Melanocyte of skin (primary cell): ENCODE data around the gene FBXO47. TPM values are rescaled to one million over a fixed set of nuclear protein-coding genes. Genes with fewer than 3 reads are reported as not detected.

Source experiments
- small RNA-seq, 2 donors: library from RNA; depleted of rRNA; stranded (forward); fragments of <200 nt; gene quantifications; one replicate each; pipeline ENCODE3, GENCODE V24; 2012
- total RNA-seq, 2 donors: library from RNA; depleted of rRNA; stranded (reverse); fragments of >200 nt; gene quantifications; 2 replicates each; pipeline ENCODE4 v1.2.3, GENCODE V29; 2012

FBXO47 gene, protein sequence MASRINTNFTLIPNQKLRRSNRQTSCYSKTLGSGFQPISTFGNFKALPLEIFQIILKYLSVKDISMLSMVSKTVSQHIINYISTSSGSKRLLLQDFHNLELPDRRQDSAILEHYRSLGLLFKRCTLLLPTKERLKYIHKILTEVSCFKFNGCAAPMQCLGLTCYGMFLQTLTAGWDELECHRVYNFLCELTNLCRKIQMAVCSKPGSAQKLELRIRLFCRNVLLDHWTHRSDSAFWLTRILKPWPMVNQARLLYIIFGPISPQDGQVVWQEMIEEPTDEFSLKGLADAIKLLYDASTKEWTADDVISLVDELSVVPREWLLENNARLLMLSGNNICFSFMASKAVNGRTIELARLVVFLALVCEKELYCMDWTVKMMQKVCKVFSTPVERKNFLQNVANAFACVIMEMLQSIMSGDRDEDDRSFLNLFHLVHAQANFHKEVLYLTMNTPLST
- under 1 TPM in 1 of 2 donors, not detected in 1; under 0.01 TPM for total RNA-seq

DNA sequence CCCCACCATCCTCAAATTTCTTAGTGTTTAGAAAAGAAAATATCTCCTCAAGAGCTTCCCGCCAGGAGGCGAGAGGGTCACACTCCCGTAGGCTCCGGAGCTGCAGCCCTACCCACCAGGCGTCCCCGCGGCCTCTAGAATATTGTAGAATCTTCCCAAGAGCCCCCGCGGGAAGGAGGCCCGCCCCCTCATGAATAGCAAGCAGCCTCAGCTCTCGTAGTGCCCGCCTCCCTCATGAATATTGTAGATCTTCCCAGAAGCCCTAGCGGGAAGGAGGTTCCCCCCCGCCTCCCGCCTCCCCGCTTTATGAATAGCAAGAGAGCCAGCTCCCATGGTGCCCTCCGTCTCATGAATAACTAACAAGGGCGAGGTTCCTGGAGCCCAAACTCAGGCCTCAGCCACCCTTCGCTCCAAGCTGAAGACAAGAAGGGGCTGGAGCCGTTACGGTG is at the start of gene FBXO47:
TSS of gene FBXO47 (minus strand) at position 114 of the 449 bp plus-strand sequence. CDS start 4,378 bp downstream, outside the sequence.

DNA sequence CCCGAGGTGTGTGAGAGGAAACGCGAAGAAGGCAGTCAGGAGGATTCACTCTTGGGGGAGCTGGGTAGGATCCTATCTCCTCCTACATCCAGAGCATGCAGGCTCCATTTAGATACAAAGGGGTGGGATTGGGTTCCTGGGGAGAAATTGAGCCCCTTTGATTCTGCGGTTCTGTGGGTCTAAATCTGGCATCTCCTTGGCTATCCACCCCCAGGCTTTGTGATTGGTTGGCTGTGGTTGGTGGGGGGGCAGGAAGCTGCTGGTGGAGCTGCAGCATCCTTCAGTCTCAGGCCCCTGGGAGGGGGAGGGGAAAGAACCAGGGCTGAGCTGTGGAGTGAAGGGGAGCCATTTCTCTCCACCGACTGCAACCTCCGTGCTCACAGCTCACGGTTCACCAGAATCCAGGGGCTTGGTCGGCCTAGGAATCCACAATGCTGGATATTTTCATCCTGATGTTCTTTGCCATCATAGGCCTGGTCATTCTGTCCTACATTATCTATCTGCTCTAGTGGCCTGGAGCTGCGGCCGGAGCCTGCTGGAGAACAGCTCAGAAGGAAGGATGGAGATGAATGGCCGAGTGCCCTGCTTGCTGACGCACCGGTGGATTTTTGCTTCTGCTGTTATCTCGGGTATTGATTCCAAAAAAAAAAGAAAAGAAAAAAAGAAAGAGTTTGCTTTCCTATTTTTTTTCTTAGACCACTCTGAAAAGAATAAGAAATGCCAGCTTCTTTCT is 41.8 kb downstream of the FBXO47 start, which contains the start of gene LASP1NB:
TSS of gene LASP1NB (plus strand) at position 352 of the 733 bp plus-strand sequence.

Small RNA genes within 50 kb of the gene (small RNA-seq; reads per million reads assigned to genes)
- 0 reads per million in 2 donors for gene MIR6779

Other genes with a start within 250 kb of the FBXO47 start
- gene CISD3, start 237.1 kb downstream of the FBXO47 start, total RNA-seq: 1 to 10 TPM; 3.8 to 4.0 TPM
- gene PCGF2, start 219.1 kb downstream of the FBXO47 start, total RNA-seq: 1 to 10 TPM; 2.8 to 3.0 TPM
- 100 to 1,000 TPM; 395 to 474 TPM for gene PSMB3, start 214.7 kb downstream of the FBXO47 start, total RNA-seq
- gene PIP4K2B, start 167.8 kb downstream of the FBXO47 start, total RNA-seq: 100 to 1,000 TPM in 1 of 2 donors, 10 to 100 TPM in 1; 86.9 to 115 TPM
- 1 to 10 TPM; 5.5 to 7.7 TPM for gene CWC25, start 142.1 kb downstream of the FBXO47 start, total RNA-seq
- 100 to 1,000 TPM; 429 to 846 TPM for gene RPL23, start 113.7 kb downstream of the FBXO47 start, total RNA-seq
- gene LASP1, start 97.3 kb downstream of the FBXO47 start, total RNA-seq: 100 to 1,000 TPM in 1 of 2 donors, 10 to 100 TPM in 1; 78.8 to 106 TPM
- under 1 TPM; 0.34 to 0.67 TPM for gene PLXDC1, start 184.2 kb upstream of the FBXO47 start, total RNA-seq
- gene ARL5C, start 198.8 kb upstream of the FBXO47 start, total RNA-seq: not detected
- 1 to 10 TPM; 3.1 to 3.7 TPM for gene CACNB1, start 230.3 kb upstream of the FBXO47 start, total RNA-seq
- gene RPL19, start 232.9 kb upstream of the FBXO47 start, total RNA-seq: 1,000 to 10,000 TPM; 1,145 to 1,646 TPM